KBM-7 (cell line): ENCODE data around the gene TFPT.
A peak's percentile ranks its signal among the peaks of the same experiment; 100 is the strongest.
"Not testable (repeated sequence)": the region's sequence is repeated elsewhere in the genome, so short reads cannot be mapped to it uniquely, and the experiment has no call there.

ENCODE experiments used
- DNase-seq: peaks from one replicate; pipeline ENCODE4 v3.0.0-alpha.2; 2015
- in situ Hi-C: fragments of 300-500 bp; cut with MboI; formaldehyde crosslinking; loops from 2 replicates; pipeline ENCODE4 v1.14.3; 2020; ENCODE audit warnings: low sequenced_read_pairs, low pct_unique_long_range_greater_than_20kb, mixed read lengths

Gene TFPT

DNA sequence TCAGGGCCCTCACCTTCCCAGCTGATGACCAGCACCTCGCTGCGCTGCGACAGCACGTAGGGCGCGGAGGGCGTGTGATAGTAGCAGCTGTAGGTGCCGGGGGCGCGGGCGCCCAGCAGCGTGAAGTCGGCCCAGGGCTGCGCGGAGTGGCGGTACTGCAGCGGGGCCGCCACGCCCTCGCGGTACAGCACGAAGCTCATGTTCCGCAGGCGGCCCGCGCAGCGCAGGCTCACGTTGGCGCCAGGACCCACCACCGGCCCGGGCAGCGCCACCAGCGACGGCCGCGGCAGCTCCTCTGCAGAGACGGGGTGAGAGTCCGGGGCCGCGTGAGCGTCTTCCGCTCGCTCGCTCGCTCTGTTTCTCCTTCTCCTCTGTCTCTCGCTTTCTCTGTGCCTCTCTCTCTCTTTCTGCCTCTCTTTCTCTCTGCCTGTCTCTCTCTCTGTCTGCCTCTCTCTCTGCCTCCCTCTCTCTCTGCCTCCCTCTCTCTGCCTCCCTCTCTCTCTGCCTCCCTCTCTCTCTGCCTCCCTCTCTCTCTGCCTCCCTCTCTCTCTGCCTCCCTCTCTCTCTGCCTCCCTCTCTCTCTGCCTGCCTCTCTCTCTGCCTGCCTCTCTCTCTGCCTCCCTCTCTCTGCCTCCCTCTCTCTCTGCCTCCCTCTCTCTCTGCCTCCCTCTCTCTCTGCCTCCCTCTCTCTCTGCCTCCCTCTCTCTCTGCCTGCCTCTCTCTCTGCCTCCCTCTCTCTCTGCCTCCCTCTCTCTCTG is 19.4 kb downstream of the TFPT start:
- DNase-seq, in situ Hi-C loops: not testable (repeated sequence)

DNA sequence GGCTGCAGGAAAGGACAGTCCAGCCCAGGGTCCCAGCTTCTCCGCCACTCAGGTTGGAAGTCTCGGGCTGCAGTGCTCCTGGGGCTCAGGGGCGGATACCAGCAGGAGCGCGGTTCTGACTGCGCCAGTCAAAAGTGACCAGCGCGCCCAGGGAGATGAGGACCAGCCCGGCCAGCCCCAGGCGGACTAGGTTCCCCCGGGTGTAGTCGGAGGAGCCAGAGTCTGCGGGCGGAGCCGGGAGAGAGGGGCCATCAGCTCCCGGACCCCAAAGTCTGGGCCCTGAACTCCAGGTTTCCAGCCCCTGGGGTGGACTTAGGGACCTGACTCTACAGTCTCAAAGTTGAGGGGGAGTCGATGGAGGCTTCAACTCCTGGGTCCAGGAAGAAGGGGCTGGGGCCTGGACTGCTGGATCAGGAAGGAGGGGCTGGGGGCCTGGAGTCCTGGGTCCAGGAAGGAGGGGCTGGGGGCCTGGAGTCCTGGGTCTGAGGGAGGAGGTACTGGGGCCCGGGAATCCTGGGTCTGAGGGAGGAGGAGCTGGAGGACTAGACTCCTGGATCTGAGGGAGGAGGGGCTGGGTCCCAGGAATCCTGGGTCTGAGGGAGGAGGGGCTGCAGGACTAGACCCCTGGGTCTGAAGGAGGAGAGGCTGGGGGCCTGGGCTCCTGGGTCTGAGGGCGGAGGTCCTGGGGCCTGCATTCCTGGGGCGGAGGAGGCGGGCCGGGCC is 20.2 kb downstream of the TFPT start:
- no peak for DNase-seq
- in situ Hi-C loops = no loop called here

DNA sequence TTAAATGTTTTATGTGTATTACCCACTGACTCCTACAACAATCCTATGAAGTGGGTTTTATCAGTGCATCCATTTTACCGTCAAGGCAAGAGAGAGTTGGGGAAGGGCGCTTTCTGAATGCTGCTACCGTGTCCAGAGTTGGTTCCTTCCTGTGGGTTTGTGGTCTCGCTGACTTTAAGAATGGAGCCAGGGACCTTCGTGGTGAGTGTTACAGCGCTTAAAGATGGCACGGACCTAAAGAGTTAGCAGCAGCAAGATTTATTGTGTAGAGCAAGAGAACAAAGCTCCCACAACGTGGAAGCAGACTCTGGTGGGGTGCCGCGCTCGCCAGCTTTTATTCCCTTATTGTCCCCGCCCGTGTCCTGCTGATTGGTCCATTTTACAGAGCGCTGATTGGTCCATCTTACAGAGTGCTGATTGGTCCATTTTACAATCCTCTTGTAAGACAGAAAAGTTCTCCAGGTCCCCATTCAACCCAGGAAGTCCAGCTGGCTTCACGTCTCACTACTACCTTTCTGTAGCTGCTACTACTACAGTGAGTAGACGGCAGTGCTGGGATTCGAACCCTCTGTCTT is 20.9 kb downstream of the TFPT start:
- peak; percentile 37 for DNase-seq

GRCh38 chr19:54084410-54084809 is 31.0 kb downstream of the TFPT start:
- DNase-seq = no peak
- in situ Hi-C loops = no loop called here

More for the DNA sequence above, 20.9 kb downstream of the TFPT start:
- in situ Hi-C loops = no loop called here

GRCh38 chr19:54081032-54081431 is 34.4 kb downstream of the TFPT start, which contains the start of gene TARM1:
Gene TARM1 (minus strand): TSS chr19:54081365. CDS start chr19:54081340, 25 bp downstream.
- in situ Hi-C loops = no loop called here
- no peak for DNase-seq

DNA sequence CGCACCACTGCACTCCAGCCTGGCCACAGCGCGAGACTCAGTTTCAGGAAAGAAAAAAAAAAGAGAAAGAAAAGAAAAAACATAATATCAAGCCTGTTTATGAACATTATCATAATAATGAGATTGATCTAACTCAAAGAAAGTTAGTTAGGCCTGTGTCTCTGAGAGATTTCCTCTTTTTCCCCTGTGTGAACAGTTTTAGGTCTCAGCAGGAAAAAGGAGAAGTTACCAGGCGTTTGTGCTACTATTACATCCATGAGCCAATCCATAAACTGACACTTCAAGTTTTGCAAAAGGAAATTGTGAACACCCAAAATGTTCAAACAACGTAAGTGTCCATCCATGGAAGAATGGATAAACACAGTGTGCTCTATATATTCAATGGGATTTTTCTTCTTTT is 38.1 kb downstream of the TFPT start:
- peak; percentile 74 for DNase-seq
- in situ Hi-C loops = no loop called here

DNA sequence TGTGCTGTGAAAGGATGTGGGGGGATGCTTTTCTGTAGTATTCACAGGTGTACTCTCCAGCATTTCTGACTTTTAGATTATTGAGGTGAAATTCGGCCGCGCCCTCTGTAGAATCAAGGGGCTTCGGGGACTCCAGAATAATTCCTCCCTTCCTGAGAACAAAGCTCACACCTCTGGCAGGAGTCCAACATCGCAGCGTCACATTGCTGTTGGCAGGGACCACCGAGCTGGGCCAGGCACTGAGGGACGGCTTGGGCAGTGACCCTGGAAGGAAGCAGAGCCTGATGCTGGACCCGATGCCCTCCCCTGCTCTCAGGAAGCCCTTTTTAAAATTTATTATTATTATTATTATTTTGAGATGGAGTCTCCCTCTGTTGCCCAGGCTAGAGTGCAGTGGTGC is 40.6 kb downstream of the TFPT start:
- DNase-seq = no peak
- in situ Hi-C loops = no loop called here

GRCh38 chr19:54073829-54074228 is 41.6 kb downstream of the TFPT start:
- in situ Hi-C loops = no loop called here
- DNase-seq = no peak

GRCh38 chr19:54069470-54069869 is 46.0 kb downstream of the TFPT start:
- no peak for DNase-seq
- in situ Hi-C loops = no loop called here

- in situ Hi-C loops = no loop called here
- no peak for DNase-seq
Observed at GRCh38 chr19:54063350-54064116, 51.9 kb downstream of the TFPT start, which contains the start of gene VSTM1. Gene VSTM1 (minus strand): TSS chr19:54063897. CDS start chr19:54063777, 120 bp downstream.

- in situ Hi-C loops = no loop called here
- DNase-seq = peak; percentile 5
Observed at GRCh38 chr19:54062643-54063042, 52.8 kb downstream of the TFPT start.
